ENCODE data around the gene STPG2.

DNA sequence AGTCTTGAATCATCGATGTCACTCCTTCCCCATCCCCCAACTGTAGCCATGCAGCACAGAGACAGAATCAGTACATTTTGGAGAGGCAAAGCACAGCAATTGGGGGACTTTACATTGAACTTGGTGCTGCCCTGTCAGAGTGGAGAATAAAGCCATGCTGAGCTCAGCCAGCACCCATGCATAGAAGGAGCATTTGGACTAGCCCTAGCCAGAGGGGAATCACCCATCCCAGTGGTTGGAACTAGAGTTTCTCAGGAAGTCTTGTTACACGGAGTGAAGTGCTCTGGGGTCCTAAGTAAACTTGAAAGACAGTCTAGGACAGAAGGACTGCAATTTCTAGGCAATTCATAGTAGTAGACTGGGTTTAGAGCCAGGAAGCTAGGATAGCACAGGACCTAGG is 49.6 kb downstream of the STPG2 start:
- TF ChIP-seq, protein P1, sequence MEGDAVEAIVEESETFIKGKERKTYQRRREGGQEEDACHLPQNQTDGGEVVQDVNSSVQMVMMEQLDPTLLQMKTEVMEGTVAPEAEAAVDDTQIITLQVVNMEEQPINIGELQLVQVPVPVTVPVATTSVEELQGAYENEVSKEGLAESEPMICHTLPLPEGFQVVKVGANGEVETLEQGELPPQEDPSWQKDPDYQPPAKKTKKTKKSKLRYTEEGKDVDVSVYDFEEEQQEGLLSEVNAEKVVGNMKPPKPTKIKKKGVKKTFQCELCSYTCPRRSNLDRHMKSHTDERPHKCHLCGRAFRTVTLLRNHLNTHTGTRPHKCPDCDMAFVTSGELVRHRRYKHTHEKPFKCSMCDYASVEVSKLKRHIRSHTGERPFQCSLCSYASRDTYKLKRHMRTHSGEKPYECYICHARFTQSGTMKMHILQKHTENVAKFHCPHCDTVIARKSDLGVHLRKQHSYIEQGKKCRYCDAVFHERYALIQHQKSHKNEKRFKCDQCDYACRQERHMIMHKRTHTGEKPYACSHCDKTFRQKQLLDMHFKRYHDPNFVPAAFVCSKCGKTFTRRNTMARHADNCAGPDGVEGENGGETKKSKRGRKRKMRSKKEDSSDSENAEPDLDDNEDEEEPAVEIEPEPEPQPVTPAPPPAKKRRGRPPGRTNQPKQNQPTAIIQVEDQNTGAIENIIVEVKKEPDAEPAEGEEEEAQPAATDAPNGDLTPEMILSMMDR (IDR thresholded peaks at IDR 0.05; ENCODE audit: low read length), result no peak
- TF ChIP-seq EZH2 (IDR thresholded peaks at IDR 0.05; ENCODE audit: borderline replicate concordance, low read length), result no peak
